ENCODE results near the gene NDRG3.

Gene NDRG3

GRCh38 chr20:36732456-36732855, 13.4 kb downstream of the NDRG3 start:
- Histone ChIP-seq H3K9ac (ENCODE audit: low read length) (no peak overlapping the region), H3F3A (ENCODE audit: insufficient read depth, low read length) (no peaks in the 10 kb centered on the region), H3K4me1 (ENCODE audit: insufficient read depth, low read length, severe bottlenecking) (no peaks in the 10 kb centered on the region), H3K79me2 (ENCODE audit: insufficient read depth, low read length) (no peaks in the 10 kb centered on the region), H4K20me1 (ENCODE audit: insufficient read depth, low read length) (no peaks in the 10 kb centered on the region), H3K27ac (ENCODE audit: low read depth, low read length, poor library complexity, severe bottlenecking) (no peak overlapping the region), H3K36me3 (ENCODE audit: insufficient read depth, low read length) (no peaks in the 10 kb centered on the region), H2AFZ (ENCODE audit: low read length) (no peak overlapping the region), H3K27me3 (ENCODE audit: insufficient read depth, low read length) (no peaks in the 10 kb centered on the region), H3K4me3 (ENCODE audit: low read depth, low read length, poor library complexity, severe bottlenecking) (no peak overlapping the region), H3K9me3 (ENCODE audit: low read length) (no peaks in the 10 kb centered on the region), H3K9me2 (ENCODE audit: low read depth, low read length) (no peaks in the 10 kb centered on the region), H3K4me2 (ENCODE audit: low read length) (no peak overlapping the region)
- TF ChIP-seq EZH2 (IDR thresholded peaks at IDR 0.05; ENCODE audit: borderline replicate concordance, low read length) (no peak), CTCF (IDR thresholded peaks at IDR 0.05; ENCODE audit: low read length) (no peak)

DNA sequence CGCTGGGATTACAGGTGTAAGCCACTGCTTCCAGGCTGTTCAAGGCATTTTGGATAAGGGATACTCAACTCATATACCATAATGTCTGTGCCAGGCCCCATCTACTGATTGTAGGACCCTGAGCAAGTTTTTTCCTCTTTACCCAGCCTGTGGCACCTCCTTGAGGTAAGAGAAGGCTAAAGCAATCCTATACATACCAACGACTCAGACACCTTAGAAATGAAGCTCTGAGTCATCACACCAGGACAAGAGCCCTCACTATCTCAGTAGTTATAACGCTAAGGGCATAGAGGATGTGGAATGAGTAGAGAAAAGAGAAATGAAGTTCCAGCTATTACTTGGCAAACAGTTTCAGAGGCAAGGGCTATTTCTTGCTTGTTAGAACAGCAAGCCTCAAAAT, 16.9 kb downstream of the NDRG3 start:
- Histone ChIP-seq H4K20me1 (ENCODE audit: insufficient read depth, low read length) (no peaks in the 10 kb centered on the region), H3K4me3 (ENCODE audit: low read depth, low read length, poor library complexity, severe bottlenecking) (no peak overlapping the region), H3F3A (ENCODE audit: insufficient read depth, low read length) (no peaks in the 10 kb centered on the region), H3K27ac (ENCODE audit: low read depth, low read length, poor library complexity, severe bottlenecking) (no peak overlapping the region), H3K27me3 (ENCODE audit: insufficient read depth, low read length) (no peaks in the 10 kb centered on the region), H3K9me2 (ENCODE audit: low read depth, low read length) (no peaks in the 10 kb centered on the region), H3K36me3 (ENCODE audit: insufficient read depth, low read length) (no peaks in the 10 kb centered on the region), H3K79me2 (ENCODE audit: insufficient read depth, low read length) (no peaks in the 10 kb centered on the region), H2AFZ (ENCODE audit: low read length) (no peak overlapping the region), H3K4me1 (ENCODE audit: insufficient read depth, low read length, severe bottlenecking) (no peaks in the 10 kb centered on the region), H3K9ac (ENCODE audit: low read length) (no peak overlapping the region), H3K4me2 (ENCODE audit: low read length) (no peak overlapping the region), H3K9me3 (ENCODE audit: low read length) (no peaks in the 10 kb centered on the region)
- TF ChIP-seq EZH2 (IDR thresholded peaks at IDR 0.05; ENCODE audit: borderline replicate concordance, low read length) (no peak), CTCF (IDR thresholded peaks at IDR 0.05; ENCODE audit: low read length) (peak; percentile 42)

DNA sequence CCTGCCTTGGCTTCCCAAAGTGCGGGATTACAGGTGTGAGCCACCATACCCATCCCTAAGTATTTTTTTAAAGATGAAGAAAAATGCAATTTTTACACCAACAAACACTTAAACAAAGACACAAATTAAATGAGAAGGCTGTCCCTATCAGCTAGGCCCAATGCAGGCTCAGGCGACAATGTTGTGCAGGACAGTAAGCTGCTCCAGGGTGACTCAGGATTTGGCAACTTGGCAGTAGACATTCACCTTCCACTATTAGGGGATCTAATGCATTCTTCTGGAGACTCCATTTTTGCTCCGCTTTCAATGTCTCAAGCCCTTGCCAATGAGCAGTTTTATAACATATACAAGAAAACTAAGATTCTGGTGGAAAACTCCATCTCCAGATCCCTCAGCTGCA, 19.7 kb downstream of the NDRG3 start:
- Histone ChIP-seq H3K9ac (ENCODE audit: low read length) (no peak overlapping the region), H3K4me2 (ENCODE audit: low read length) (no peak overlapping the region), H4K20me1 (ENCODE audit: insufficient read depth, low read length) (no peaks in the 10 kb centered on the region), H3K4me3 (ENCODE audit: low read depth, low read length, poor library complexity, severe bottlenecking) (no peak overlapping the region), H3K27me3 (ENCODE audit: insufficient read depth, low read length) (no peaks in the 10 kb centered on the region), H3K9me3 (ENCODE audit: low read length) (no peaks in the 10 kb centered on the region), H2AFZ (ENCODE audit: low read length) (no peak overlapping the region), H3K4me1 (ENCODE audit: insufficient read depth, low read length, severe bottlenecking) (no peaks in the 10 kb centered on the region), H3F3A (ENCODE audit: insufficient read depth, low read length) (no peaks in the 10 kb centered on the region), H3K9me2 (ENCODE audit: low read depth, low read length) (no peaks in the 10 kb centered on the region), H3K36me3 (ENCODE audit: insufficient read depth, low read length) (no peaks in the 10 kb centered on the region), H3K27ac (ENCODE audit: low read depth, low read length, poor library complexity, severe bottlenecking) (no peak overlapping the region), H3K79me2 (ENCODE audit: insufficient read depth, low read length) (no peaks in the 10 kb centered on the region)
- no peak for TF ChIP-seq CTCF (IDR thresholded peaks at IDR 0.05; ENCODE audit: low read length)
- no peak for TF ChIP-seq EZH2 (IDR thresholded peaks at IDR 0.05; ENCODE audit: borderline replicate concordance, low read length)

All from OCI-LY1 (cell line).